H9 (cell line): Measurements from ENCODE around the gene PCSK9. TPM values are rescaled to one million over a fixed set of nuclear protein-coding genes. Genes with fewer than 3 reads are reported as not detected.

Experiments
- DNase-seq: peaks from one replicate; pipeline ENCODE4 v3.0.0-alpha.2; 2017
- H2AFZ ChIP-seq: one replicate; pipeline ENCODE4 v1.6.1; 2013; ENCODE audit warnings: mild to moderate bottlenecking, low read length, control low read depth, moderate library complexity
- H2AK5ac ChIP-seq: 2 replicates; pipeline ENCODE4 v1.6.1; 2013; ENCODE audit warnings: low read length, control low read depth, mixed read lengths; ENCODE audit not compliant: insufficient read length
- H2BK120ac ChIP-seq: one replicate; pipeline ENCODE4 v1.6.1; 2013; ENCODE audit warnings: low read depth, mild to moderate bottlenecking, low read length, control low read depth, inconsistent platforms; ENCODE audit not compliant: poor library complexity, severe bottlenecking
- H2BK12ac ChIP-seq: 2 replicates; pipeline ENCODE4 v1.6.1; 2013; ENCODE audit warnings: low read length, control low read depth, mixed read lengths, low read depth; ENCODE audit not compliant: insufficient read length
- H2BK15ac ChIP-seq: 2 replicates; pipeline ENCODE4 v1.6.1; 2013; ENCODE audit warnings: low read depth, low read length, control low read depth
- H2BK20ac ChIP-seq: one replicate; pipeline ENCODE4 v1.6.1; 2013; ENCODE audit warnings: low read depth, mild to moderate bottlenecking, low read length, control low read depth, inconsistent platforms; ENCODE audit not compliant: poor library complexity, severe bottlenecking
- H2BK5ac ChIP-seq: 2 replicates; pipeline ENCODE4 v1.6.1; 2013; ENCODE audit warnings: low read length, control low read depth, mixed read lengths; ENCODE audit not compliant: insufficient read length
- H3K14ac ChIP-seq: 2 replicates; pipeline ENCODE4 v1.6.1; 2013; ENCODE audit warnings: low read length, control low read depth; ENCODE audit not compliant: insufficient read depth
- H3K18ac ChIP-seq: 2 replicates; pipeline ENCODE4 v1.6.1; 2013; ENCODE audit warnings: low read depth, mild to moderate bottlenecking, mixed read lengths, low read length, control low read depth; ENCODE audit not compliant: insufficient read length
- H3K23ac ChIP-seq: 2 replicates; pipeline ENCODE4 v1.6.1; 2013; ENCODE audit warnings: low read length, control low read depth, mixed read lengths, low read depth; ENCODE audit not compliant: insufficient read length
- H3K23me2 ChIP-seq: 2 replicates; pipeline ENCODE4 v1.6.1; 2013; ENCODE audit warnings: low read depth, mild to moderate bottlenecking, mixed read lengths, low read length, control low read depth; ENCODE audit not compliant: insufficient read length, poor library complexity, severe bottlenecking
- H3K27ac ChIP-seq: 2 replicates; pipeline ENCODE4 v1.5.1; 2013; ENCODE audit warnings: low read length, control low read depth, mixed read lengths, low read depth; ENCODE audit not compliant: insufficient read length
- H3K27me3 ChIP-seq: 2 replicates; pipeline ENCODE4 v1.6.1; 2013; ENCODE audit warnings: low read length, control low read depth, inconsistent platforms; ENCODE audit not compliant: insufficient read depth
- H3K4ac ChIP-seq: 2 replicates; pipeline ENCODE4 v1.6.1; 2013; ENCODE audit warnings: low read depth, mild to moderate bottlenecking, control low read depth, inconsistent platforms, low read length, moderate library complexity
- H3K4me1 ChIP-seq: 2 replicates; pipeline ENCODE4 v1.6.1; 2013; ENCODE audit warnings: low read length, control low read depth, inconsistent platforms; ENCODE audit not compliant: insufficient read depth
- H3K4me2 ChIP-seq: 2 replicates; pipeline ENCODE4 v1.6.1; 2013; ENCODE audit warnings: low read length, control low read depth, mixed read lengths; ENCODE audit not compliant: insufficient read length, insufficient read depth
- H3K56ac ChIP-seq: 2 replicates; pipeline ENCODE4 v1.6.1; 2013; ENCODE audit warnings: low read depth, mild to moderate bottlenecking, mixed read lengths, low read length, control low read depth; ENCODE audit not compliant: insufficient read length
- H3K79me1 ChIP-seq: 2 replicates; pipeline ENCODE4 v1.6.1; 2013; ENCODE audit warnings: low read depth, mild to moderate bottlenecking, moderate library complexity, low read length, control low read depth, inconsistent platforms; ENCODE audit not compliant: insufficient read depth, poor library complexity, severe bottlenecking
- H3K79me2 ChIP-seq: 2 replicates; pipeline ENCODE4 v1.6.1; 2013; ENCODE audit warnings: low read length, control low read depth, inconsistent platforms; ENCODE audit not compliant: insufficient read depth
- H3K9ac ChIP-seq: 2 replicates; pipeline ENCODE4 v1.6.1; 2013; ENCODE audit warnings: low read length, control low read depth, mixed read lengths; ENCODE audit not compliant: insufficient read length; ENCODE audit errors: extremely low read depth
- H3K9me3 ChIP-seq: one replicate; pipeline ENCODE4 v1.6.1; 2013; ENCODE audit warnings: low read depth, low read length, inconsistent platforms; ENCODE audit not compliant: control insufficient read depth
- H3T11ph ChIP-seq: one replicate; pipeline ENCODE4 v1.6.1; 2013; ENCODE audit warnings: mild to moderate bottlenecking, low read length, control low read depth, inconsistent platforms
- H4K20me1 ChIP-seq: one replicate; pipeline ENCODE4 v1.6.1; 2013; ENCODE audit not compliant: control insufficient read depth, insufficient read length, insufficient read depth
- H4K5ac ChIP-seq: 2 replicates; pipeline ENCODE4 v1.6.1; 2013; ENCODE audit warnings: low read depth, mild to moderate bottlenecking, mixed read lengths, low read length, control low read depth; ENCODE audit not compliant: insufficient read length
- H4K8ac ChIP-seq: replicated peaks from 2 replicates; pipeline ENCODE4 v1.6.1; 2013; ENCODE audit warnings: low read length, control low read depth, mixed read lengths, low read depth; ENCODE audit not compliant: insufficient read length
- H4K91ac ChIP-seq: 2 replicates; pipeline ENCODE4 v1.6.1; 2013; ENCODE audit warnings: low read depth, mild to moderate bottlenecking, moderate library complexity, mixed read lengths, low read length, control low read depth; ENCODE audit not compliant: insufficient read length
- H3K27ac Mint-ChIP-seq, 3 experiments: 2 replicates in 2 of 3; 3 replicates in 1 of 3; pipeline ENCODE4 v1.8.0; 2020 to 2021; ENCODE audit warnings: mixed read lengths in 3 of 3, mild to moderate bottlenecking in 1 of 3, moderate library complexity in 1 of 3
- H3K27me3 Mint-ChIP-seq: 2 replicates; pipeline ENCODE4 v1.8.0; 2021; ENCODE audit warnings: low read depth, mild to moderate bottlenecking, moderate library complexity, mixed read lengths
- H3K36me3 Mint-ChIP-seq, 3 experiments: 2 replicates in 2 of 3; 3 replicates in 1 of 3; pipeline ENCODE4 v1.8.0; 2020 to 2021; ENCODE audit warnings: low read depth in 3 of 3, mixed read lengths in 3 of 3; ENCODE audit not compliant: insufficient read depth in 1 of 3
- H3K4me1 Mint-ChIP-seq, 2 experiments: 2 replicates each; pipeline ENCODE4 v1.8.0; 2020; ENCODE audit warnings: mixed read lengths in 2 of 2
- H3K4me3 Mint-ChIP-seq, 2 experiments: 2 replicates in 1 of 2; 3 replicates in 1 of 2; pipeline ENCODE4 v1.8.0; 2020 to 2021; ENCODE audit warnings: mild to moderate bottlenecking in 2 of 2, mixed read lengths in 2 of 2, moderate library complexity in 1 of 2
- H3K9me3 Mint-ChIP-seq, 2 experiments: 2 replicates in 1 of 2; 3 replicates in 1 of 2; pipeline ENCODE4 v1.8.0; 2020; ENCODE audit warnings: mild to moderate bottlenecking in 2 of 2, mixed read lengths in 2 of 2, moderate library complexity in 1 of 2
- CTCF ChIP-seq: fragments of 200-600 bp; sonication (generic); conservative IDR thresholded peaks from 3 replicates; pipeline ENCODE4 v1.8.0; 2021; ENCODE audit warnings: antibody characterized with exemption, mild to moderate bottlenecking
- WGBS: extraction: QIAGEN DNeasy Blood & Tissue Kit; methylation state at CpG from one replicate; pipeline ENCODE4 v1.1.7; 2013; ENCODE audit warnings: missing lambda C conversion rate, low lambda C conversion rate, mixed read lengths; ENCODE audit not compliant: insufficient read length; ENCODE audit errors: extremely low coverage; 5-methylcytosine and 5-hydroxymethylcytosine counted together
- total RNA-seq: library from RNA; stranded (reverse); gene quantifications from 2 replicates; pipeline ENCODE4 v1.2.1, GENCODE V29; 2021

Gene PCSK9
- total RNA-seq, 1 experiment from 2014 or later = 75.1 TPM

- no peak overlapping the region for H2AK5ac ChIP-seq
- WGBS = no CpG with 5 or more reads among the region's 4 CpGs
These were observed 26.3 kb downstream of the PCSK9 start for GRCh38 chr1:55065648-55066047.

More at GRCh38 chr1:55065648-55066047, 26.3 kb downstream of the PCSK9 start:
- Histone ChIP-seq H3K27ac (no peak overlapping the region), H2BK20ac (no peak overlapping the region), H3K9ac (no peak overlapping the region), H3K18ac (no peak overlapping the region), H3K14ac (no peak overlapping the region), H4K8ac (no peak overlapping the region), H3K23ac (no peak overlapping the region), H4K91ac (no peak overlapping the region), H4K20me1 (peaks cover 2% of the 10 kb centered on the region), H3K9me3 (no peaks in the 10 kb centered on the region), H3K79me2 (no peaks in the 10 kb centered on the region), H4K5ac (no peak overlapping the region), H2BK120ac (no peak overlapping the region), H3K4me2 (no peak overlapping the region), H3T11ph (no peak overlapping the region), H2AFZ (no peak overlapping the region), H2BK15ac (no peak overlapping the region), H3K4me1 (no peaks in the 10 kb centered on the region), H3K27me3 (no peaks in the 10 kb centered on the region), H3K23me2 (no peaks in the 10 kb centered on the region), H3K56ac (no peak overlapping the region), H3K79me1 (no peaks in the 10 kb centered on the region), H2BK12ac (no peak overlapping the region), H2BK5ac (no peak overlapping the region), H3K4ac (no peak overlapping the region)
- TF ChIP-seq CTCF = no peak
- no peaks in the 10 kb centered on the region for H3K27me3 Mint-ChIP-seq
- no peaks in the 10 kb centered on the region for H3K9me3 Mint-ChIP-seq
- no peak overlapping the region for H3K4me3 Mint-ChIP-seq
- peak; percentile 53 for DNase-seq
- 0 out of 4 replicates have a peak, but pooled peaks cover 0 to 3% of the 10 kb centered on the region in 2 experiments for H3K4me1 Mint-ChIP-seq
- peaks cover 15 to 75% (median 33%) of the 10 kb centered on the region in 3 experiments for H3K36me3 Mint-ChIP-seq
- no peak overlapping the region for H3K27ac Mint-ChIP-seq
